HCT116 (cell line): ENCODE measurements around the gene SNTB2. TPM values are rescaled to one million over a fixed set of nuclear protein-coding genes. Genes with fewer than 3 reads are reported as not detected.

ENCODE experiments used
- ATAC-seq: fragments of 200-7000 bp; cut with Tn5 transposase; 2 replicates; pipeline ENCODE4 v1.9.1; 2020; ENCODE audit warnings: mild to moderate bottlenecking, moderate library complexity
- BruUV-seq: library from RNA; stranded (reverse); fragments of 400-500 nt; replicated peaks from 2 replicates; lab custom pipeline; 2021; lab: Mats Ljungman, UMichigan
- CTCF ChIA-PET: fragments of 300-600 bp; sonication (Branson Sonifier 250); formaldehyde crosslinking; loops from one replicate; lab custom pipeline; 2021; ENCODE audit warnings: antibody characterized with exemption; lab: Charles Lee
- POLR2A ChIA-PET: fragments of 300-600, 350-600 bp; sonication (Branson Sonifier 250); formaldehyde crosslinking; loops from one replicate; lab custom pipeline; 2021; ENCODE audit warnings: antibody characterized with exemption; lab: Charles Lee
- RAD21 ChIA-PET, 2 experiments: fragments of 300-600 bp; sonication (Branson Sonifier 250); formaldehyde crosslinking; loops; one replicate each; lab custom pipeline; 2023; ENCODE audit warnings: low total read pairs in 2 of 2; ENCODE audit not compliant: uncharacterized antibody in 2 of 2, unreplicated experiment in 2 of 2, low non-redundant PET in 1 of 2; lab: Charles Lee
- DNase-seq: peaks from one replicate; pipeline ENCODE4 v3.0.0-alpha.2; 2010; ENCODE audit warnings: low read depth, low spot score
- H2AFZ ChIP-seq: fragments of 200-600 bp; shearing (Covaris generic), sonication (generic); 2 replicates; pipeline ENCODE4 v1.6.1; 2017; ENCODE audit warnings: low read depth, mixed run types, mixed read lengths, antibody characterized with exemption, low read length; ENCODE audit not compliant: poor library complexity, severe bottlenecking
- H3K27ac ChIP-seq: 2 replicates; pipeline ENCODE4 v1.5.1; 2012; ENCODE audit warnings: low read depth, low read length
- H3K27me3 ChIP-seq: fragments of 200-600 bp; sonication (generic); 2 replicates; pipeline ENCODE4 v1.6.1; 2016; ENCODE audit warnings: mixed run types, low read length, mixed read lengths; ENCODE audit not compliant: insufficient read depth
- H3K36me3 ChIP-seq, 2 experiments: fragments of 200-500 bp in 1 of 2; fragments of 200-600 bp in 1 of 2; sonication (Bioruptor generic) in 1 of 2; sonication (generic) in 1 of 2; 2 replicates each; pipeline versions ENCODE4 v1.5.1 to v1.6.1; 2014 to 2016; ENCODE audit warnings: low read length in 2 of 2, inconsistent platforms in 1 of 2, mixed read lengths in 1 of 2, mixed run types in 1 of 2; ENCODE audit not compliant: insufficient read depth in 2 of 2, control insufficient read depth in 1 of 2
- H3K4me1 ChIP-seq, 2 experiments: fragments of 200-600 bp in 1 of 2; sonication (generic) in 1 of 2; 2 replicates each; pipeline versions ENCODE4 v1.5.1 to v1.6.1; 2012 to 2017; ENCODE audit warnings: low read length in 2 of 2, inconsistent platforms in 1 of 2, mild to moderate bottlenecking in 1 of 2, mixed read lengths in 1 of 2, mixed run types in 1 of 2, moderate library complexity in 1 of 2; ENCODE audit not compliant: insufficient read depth in 2 of 2, control insufficient read depth in 1 of 2
- H3K4me2 ChIP-seq: fragments of 200-600 bp; sonication (generic); 2 replicates; pipeline ENCODE4 v1.6.1; 2017; ENCODE audit warnings: mixed run types, low read length, mixed read lengths
- H3K4me3 ChIP-seq, 2 experiments: fragments of 200-600 bp in 1 of 2; sonication (generic) in 1 of 2; replicated peaks in 1 of 2; 2 replicates each; pipeline ENCODE4 v1.5.1; 2011 to 2016; ENCODE audit warnings: low read length in 2 of 2, control low read depth in 1 of 2, low read depth in 1 of 2, mild to moderate bottlenecking in 1 of 2, mixed read lengths in 1 of 2, mixed run types in 1 of 2
- H3K79me2 ChIP-seq: fragments of 200-600 bp; sonication (generic); 2 replicates; pipeline ENCODE4 v1.6.1; 2017; ENCODE audit warnings: mild to moderate bottlenecking, mixed run types, low read length, moderate library complexity, mixed read lengths; ENCODE audit not compliant: insufficient read depth
- H3K9ac ChIP-seq: fragments of 200-600 bp; sonication (generic); 2 replicates; pipeline ENCODE4 v1.6.1; 2016; ENCODE audit warnings: low read length, mixed read lengths
- H3K9me2 ChIP-seq: fragments of 200-600 bp; sonication (generic), shearing (Covaris generic); 2 replicates; pipeline ENCODE4 v1.6.1; 2017; ENCODE audit warnings: mixed run types, mild to moderate bottlenecking, moderate library complexity; ENCODE audit not compliant: insufficient read depth
- H3K9me3 ChIP-seq, 2 experiments: fragments of 200-500 bp in 1 of 2; fragments of 200-600 bp in 1 of 2; sonication (Bioruptor generic) in 1 of 2; sonication (generic) in 1 of 2; 2 replicates each; pipeline ENCODE4 v1.6.1; 2014 to 2017; ENCODE audit warnings: low read length in 2 of 2, mixed read lengths in 2 of 2, inconsistent platforms in 1 of 2, low read depth in 1 of 2, mild to moderate bottlenecking in 1 of 2, mixed run types in 1 of 2, moderate library complexity in 1 of 2; ENCODE audit not compliant: control insufficient read depth in 1 of 2, insufficient read depth in 1 of 2
- H4K20me1 ChIP-seq: fragments of 200-600 bp; sonication (generic), shearing (Covaris generic); 2 replicates; pipeline ENCODE4 v1.6.1; 2017; ENCODE audit warnings: mixed run types, mild to moderate bottlenecking, moderate library complexity; ENCODE audit not compliant: insufficient read depth
- CTCF ChIP-seq, 3 experiments: fragments of 200-600 bp in 1 of 3; sonication (generic) in 1 of 3; IDR thresholded peaks in 2 of 3; conservative IDR thresholded peaks in 1 of 3; 2 replicates each; pipeline ENCODE4 v1.5.1; 2012 to 2017; ENCODE audit warnings: low read depth in 2 of 3, low read length in 2 of 3, antibody characterized with exemption in 1 of 3, borderline replicate concordance in 1 of 3, control low read depth in 1 of 3, mild to moderate bottlenecking in 1 of 3, mixed read lengths in 1 of 3, mixed run types in 1 of 3, moderate library complexity in 1 of 3; ENCODE audit not compliant: insufficient read depth in 1 of 3
- FOSL1 ChIP-seq: IDR thresholded peaks from 2 replicates; pipeline ENCODE4 v1.6.1; 2012; ENCODE audit warnings: low read depth
- JUND ChIP-seq: IDR thresholded peaks from 2 replicates; pipeline ENCODE4 v1.6.1; 2012
- POLR2A ChIP-seq: IDR thresholded peaks from 2 replicates; pipeline ENCODE4 v1.7.0; 2011; ENCODE audit warnings: borderline replicate concordance; ENCODE audit not compliant: insufficient read depth, insufficient read length; ENCODE audit errors: extremely low read depth
- POLR2AphosphoS5 ChIP-seq: IDR thresholded peaks from 2 replicates; pipeline ENCODE4 v1.6.1; 2011; ENCODE audit warnings: mild to moderate bottlenecking, low read depth, low read length, moderate library complexity
- REST ChIP-seq: IDR thresholded peaks from 2 replicates; pipeline ENCODE4 v1.6.1; 2012; ENCODE audit warnings: low read depth
- SP1 ChIP-seq: IDR thresholded peaks from 2 replicates; pipeline ENCODE4 v1.6.1; 2012; ENCODE audit warnings: low read depth
- TCF7L2 ChIP-seq: IDR thresholded peaks from 2 replicates; pipeline ENCODE4 v1.7.0; 2011; ENCODE audit warnings: borderline replicate concordance, inconsistent platforms; ENCODE audit not compliant: insufficient read depth, insufficient read length; ENCODE audit errors: extremely low read depth
- YY1 ChIP-seq: IDR thresholded peaks from 2 replicates; pipeline ENCODE4 v1.6.1; 2011; ENCODE audit warnings: low read length, low read depth, moderate library complexity, mild to moderate bottlenecking; ENCODE audit not compliant: insufficient replicate concordance; ENCODE audit errors: extremely low read depth
- intact Hi-C: fragments of 100-400 bp; cut with micrococcal nuclease; formaldehyde crosslinking; loops from 2 replicates; pipeline ENCODE4 v1.10.0; 2022
- total RNA-seq: library from RNA; stranded (reverse); gene quantifications from one replicate; pipeline ENCODE4 v1.2.1, GENCODE V29; 2021; ENCODE audit not compliant: unreplicated experiment

The SNTB2 gene
- total RNA-seq, 1 experiment from 2014 or later, result 38.1 TPM

- H3K4me3 ChIP-seq, result no peak overlapping the region
- H3K9me2 ChIP-seq, result no peaks in the 10 kb centered on the region
- CTCF ChIA-PET, result interaction anchor here (1.8 kb wide), 1 partner anchor 30 kb away, joined by 5 read pairs; no protein-coding TSS in a partner anchor
- no peak overlapping the region; the same call in 1 of the 2 replicates for H3K27ac ChIP-seq
- ATAC-seq, result no peak
- H3K79me2 ChIP-seq, result no peaks in the 10 kb centered on the region
- H3K9ac ChIP-seq, result no peak overlapping the region
- no peak for DNase-seq
- no peaks in the 10 kb centered on the region for H3K36me3 ChIP-seq
- H3K4me1 ChIP-seq, result peaks cover 21 to 26% of the 10 kb centered on the region in 2 experiments
- no peak overlapping the region for H3K4me2 ChIP-seq
- TF ChIP-seq REST (no peak), JUND (no peak), YY1 (no peak), SP1 (no peak), TCF7L2 (no peak), POLR2A (no peak), POLR2AphosphoS5 (no peak), FOSL1 (no peak), CTCF (IDR thresholded peaks at IDR 0.05 in 2 of 3, conservative IDR thresholded peaks at IDR 0.05 in 1 of 3; ENCODE audit: borderline replicate concordance in 1 of 3, insufficient read depth in 1 of 3, low read depth in 2 of 3, low read length in 2 of 3) (no peak)
- intact Hi-C loops, result no loop called here
- H3K27me3 ChIP-seq, result no peaks in the 10 kb centered on the region
- POLR2A ChIA-PET, result interaction anchor here (0.6 kb wide), 1 partner anchor 392 kb away, joined by 7 read pairs; no protein-coding TSS in a partner anchor
- no TSS peak for BruUV-seq
- no peak overlapping the region for H2AFZ ChIP-seq
- RAD21 ChIA-PET, result no interaction called here
- no peaks in the 10 kb centered on the region for H3K9me3 ChIP-seq
- no peaks in the 10 kb centered on the region for H4K20me1 ChIP-seq
Observed at GRCh38 chr16:69180011-69180338, 7.0 kb upstream of the SNTB2 start.
